ENCODE measurements around the gene SLC39A11. TPM values are rescaled to one million over a fixed set of nuclear protein-coding genes. Genes with fewer than 3 reads are reported as not detected.
"Not testable (repeated sequence)": the region's sequence is repeated elsewhere in the genome, so short reads cannot be mapped to it uniquely, and the experiment has no call there.

The SLC39A11 gene
- total RNA-seq, 2 donors from 2014 or later = 23.3 to 32.5 TPM

DNA sequence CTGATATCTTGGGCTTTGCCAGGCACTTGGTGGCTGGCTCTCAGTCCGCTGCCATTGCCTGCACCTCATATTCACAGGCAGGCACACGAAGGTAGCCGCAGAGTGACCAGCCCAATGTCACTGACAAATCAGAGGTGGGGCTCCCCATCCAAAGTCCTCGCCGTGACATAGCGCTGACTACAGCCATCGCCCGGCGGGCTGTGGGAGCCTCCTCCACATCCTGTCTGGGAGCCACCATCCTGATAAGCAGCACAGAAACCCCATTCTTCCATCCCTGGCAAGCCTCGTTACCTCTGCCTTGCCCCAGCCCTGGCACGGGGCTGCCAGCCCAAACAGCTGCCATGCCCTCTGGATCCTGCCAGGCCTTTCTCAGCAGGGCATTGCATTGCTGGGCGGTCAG lies 437.8 kb downstream of the SLC39A11 start:
- Mint-ChIP-seq H3K36me3 (ENCODE audit: low read depth) (no peaks in the 10 kb centered on the region), H3K27me3 (no peaks in the 10 kb centered on the region), H3K4me3 (no peak overlapping the region), H3K27ac (no peak overlapping the region), H3K4me1 (peaks cover 8% of the 10 kb centered on the region)
- DNase-seq (no peak), ATAC-seq (no peak)
- no peaks in the 10 kb centered on the region for H3K9me3 ChIP-seq (ENCODE audit: control insufficient read depth, low read length, poor library complexity, severe bottlenecking)

- H3K9me3 ChIP-seq (ENCODE audit: control insufficient read depth, low read length, poor library complexity, severe bottlenecking) = no peaks in the 10 kb centered on the region
- ATAC-seq (no peak), DNase-seq (no peak)
- H3K27me3 Mint-ChIP-seq = no peaks in the 10 kb centered on the region
- no peak overlapping the region for H3K4me3 Mint-ChIP-seq
- H3K27ac Mint-ChIP-seq = no peak overlapping the region
- peaks cover 3% of the 10 kb centered on the region for H3K4me1 Mint-ChIP-seq
- no peaks in the 10 kb centered on the region for H3K36me3 Mint-ChIP-seq (ENCODE audit: low read depth)
Observed at GRCh38 chr17:72651988-72652387, 440.5 kb downstream of the SLC39A11 start.

GRCh38 chr17:72648702-72649101 lies 443.8 kb downstream of the SLC39A11 start:
- H3K27me3 Mint-ChIP-seq = no peaks in the 10 kb centered on the region
- H3K27ac Mint-ChIP-seq = no peak overlapping the region
- no peak for ATAC-seq
- H3K9me3 ChIP-seq (ENCODE audit: control insufficient read depth, low read length, poor library complexity, severe bottlenecking) = no peaks in the 10 kb centered on the region
- H3K4me1 Mint-ChIP-seq = peaks cover 2% of the 10 kb centered on the region
- DNase-seq = no peak
- H3K36me3 Mint-ChIP-seq (ENCODE audit: low read depth) = no peaks in the 10 kb centered on the region
- no peak overlapping the region for H3K4me3 Mint-ChIP-seq

- ATAC-seq (no peak), DNase-seq (no peak)
- H3K27me3 Mint-ChIP-seq = no peaks in the 10 kb centered on the region
- no peak overlapping the region for H3K27ac Mint-ChIP-seq
- no peaks in the 10 kb centered on the region for H3K9me3 ChIP-seq (ENCODE audit: control insufficient read depth, low read length, poor library complexity, severe bottlenecking)
- no peaks in the 10 kb centered on the region for H3K36me3 Mint-ChIP-seq (ENCODE audit: low read depth)
- no peak overlapping the region for H3K4me3 Mint-ChIP-seq
- H3K4me1 Mint-ChIP-seq = peaks cover 2% of the 10 kb centered on the region
Observed at GRCh38 chr17:72646176-72646575, 446.3 kb downstream of the SLC39A11 start.

- H3K36me3 Mint-ChIP-seq (ENCODE audit: low read depth) = no peaks in the 10 kb centered on the region
- no peak overlapping the region for H3K27ac Mint-ChIP-seq
- DNase-seq (no peak), ATAC-seq (no peak)
- H3K4me1 Mint-ChIP-seq = peaks cover 2% of the 10 kb centered on the region
- no peaks in the 10 kb centered on the region for H3K9me3 ChIP-seq (ENCODE audit: control insufficient read depth, low read length, poor library complexity, severe bottlenecking)
- no peaks in the 10 kb centered on the region for H3K27me3 Mint-ChIP-seq
- no peak overlapping the region for H3K4me3 Mint-ChIP-seq
Observed at GRCh38 chr17:72644492-72644891, 448.0 kb downstream of the SLC39A11 start.

GRCh38 chr17:72643575-72644216 lies 448.8 kb downstream of the SLC39A11 start:
- Mint-ChIP-seq H3K27ac (no peak overlapping the region), H3K27me3 (no peaks in the 10 kb centered on the region), H3K36me3 (ENCODE audit: low read depth) (no peaks in the 10 kb centered on the region), H3K4me1 (peaks cover 2% of the 10 kb centered on the region), H3K4me3 (no peak overlapping the region)
- no peaks in the 10 kb centered on the region for H3K9me3 ChIP-seq (ENCODE audit: control insufficient read depth, low read length, poor library complexity, severe bottlenecking)
- no peak for ATAC-seq
- DNase-seq = no peak

DNA sequence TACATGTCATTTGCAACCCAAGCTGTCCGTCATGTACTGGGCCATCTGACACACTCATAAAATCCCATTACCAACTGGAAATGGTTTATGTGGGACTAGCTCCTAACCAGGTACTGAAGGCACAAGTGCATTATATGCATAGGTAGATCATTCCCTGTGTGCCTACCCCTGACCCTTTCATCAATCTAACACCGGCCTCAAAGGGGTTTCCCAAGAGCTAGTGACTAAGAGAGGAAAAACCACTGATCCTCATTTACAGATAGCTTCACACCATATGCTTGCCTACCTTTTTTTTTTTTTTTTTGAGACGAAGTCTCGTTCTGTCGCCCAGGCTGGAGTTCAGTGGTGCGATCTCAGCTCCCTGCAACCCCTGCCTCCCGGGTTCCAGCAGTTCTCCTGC lies 449.8 kb downstream of the SLC39A11 start:
- DNase-seq (no peak), ATAC-seq (no peak)
- Mint-ChIP-seq H3K27ac (no peak overlapping the region), H3K27me3 (no peaks in the 10 kb centered on the region), H3K36me3 (ENCODE audit: low read depth) (no peaks in the 10 kb centered on the region), H3K4me3 (no peak overlapping the region), H3K4me1 (peaks cover 2% of the 10 kb centered on the region)
- H3K9me3 ChIP-seq (ENCODE audit: control insufficient read depth, low read length, poor library complexity, severe bottlenecking) = no peaks in the 10 kb centered on the region

- no peaks in the 10 kb centered on the region for H3K27me3 Mint-ChIP-seq
- H3K4me3 Mint-ChIP-seq = peak overlapping the region; percentile 25
- DNase-seq = no peak
- peaks cover 2% of the 10 kb centered on the region for H3K4me1 Mint-ChIP-seq
- no peak for ATAC-seq
- no peaks in the 10 kb centered on the region for H3K36me3 Mint-ChIP-seq (ENCODE audit: low read depth)
- no peaks in the 10 kb centered on the region for H3K9me3 ChIP-seq (ENCODE audit: control insufficient read depth, low read length, poor library complexity, severe bottlenecking)
- no peak overlapping the region for H3K27ac Mint-ChIP-seq
Observed at GRCh38 chr17:72640415-72641165, 451.9 kb downstream of the SLC39A11 start.

DNA sequence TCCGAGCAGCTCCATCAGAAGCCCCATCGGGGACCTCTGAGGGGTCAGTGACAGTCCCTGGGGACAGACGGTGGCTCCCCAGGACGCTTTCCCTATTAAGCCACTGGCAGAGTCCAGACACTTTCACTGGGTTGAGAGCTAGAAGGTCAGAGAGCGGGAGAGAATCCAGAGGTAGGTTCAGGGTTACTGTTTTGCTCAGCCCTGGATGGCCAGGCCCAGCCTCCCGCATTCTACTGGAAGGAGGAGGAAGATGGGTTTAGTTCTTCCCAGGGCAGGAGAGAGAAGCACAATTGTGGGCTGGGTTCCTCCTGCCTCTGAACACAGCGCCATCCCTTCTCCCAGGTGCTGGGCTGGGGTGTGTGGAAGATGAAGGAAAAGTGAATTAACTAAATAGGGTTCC lies 452.8 kb downstream of the SLC39A11 start:
- H3K4me1 Mint-ChIP-seq = peaks cover 8% of the 10 kb centered on the region
- no peaks in the 10 kb centered on the region for H3K9me3 ChIP-seq (ENCODE audit: control insufficient read depth, low read length, poor library complexity, severe bottlenecking)
- H3K27me3 Mint-ChIP-seq = no peaks in the 10 kb centered on the region
- no peak for DNase-seq
- H3K4me3 Mint-ChIP-seq = no peak overlapping the region
- no peak overlapping the region for H3K27ac Mint-ChIP-seq
- H3K36me3 Mint-ChIP-seq (ENCODE audit: low read depth) = no peaks in the 10 kb centered on the region
- ATAC-seq = no peak

DNA sequence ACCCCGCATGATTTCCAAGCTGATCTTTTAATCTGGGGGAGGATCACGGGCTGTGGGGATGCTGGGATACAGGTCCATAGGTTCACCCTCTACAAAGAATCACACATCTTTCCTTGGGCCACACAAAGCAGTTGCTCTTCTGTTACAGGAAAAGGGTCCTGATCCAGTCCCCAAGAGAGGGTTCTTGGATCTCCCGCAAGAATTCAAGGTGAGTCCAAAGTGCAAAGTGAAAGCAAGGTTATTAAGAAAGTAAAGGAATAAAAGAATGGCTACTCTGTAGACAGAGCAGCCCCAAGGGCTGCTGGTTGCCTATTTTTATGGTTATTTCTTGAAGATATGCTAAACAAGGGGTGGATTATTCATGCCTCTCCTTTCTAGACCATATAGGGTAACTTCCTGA lies 453.6 kb downstream of the SLC39A11 start:
- not testable (repeated sequence) for ATAC-seq; H3K4me3 Mint-ChIP-seq; H3K9me3 ChIP-seq (ENCODE audit: control insufficient read depth, low read length, poor library complexity, severe bottlenecking); H3K36me3 Mint-ChIP-seq (ENCODE audit: low read depth); DNase-seq; H3K27me3 Mint-ChIP-seq; H3K27ac Mint-ChIP-seq
- H3K4me1 Mint-ChIP-seq = peaks cover 12% of the 10 kb centered on the region

DNA sequence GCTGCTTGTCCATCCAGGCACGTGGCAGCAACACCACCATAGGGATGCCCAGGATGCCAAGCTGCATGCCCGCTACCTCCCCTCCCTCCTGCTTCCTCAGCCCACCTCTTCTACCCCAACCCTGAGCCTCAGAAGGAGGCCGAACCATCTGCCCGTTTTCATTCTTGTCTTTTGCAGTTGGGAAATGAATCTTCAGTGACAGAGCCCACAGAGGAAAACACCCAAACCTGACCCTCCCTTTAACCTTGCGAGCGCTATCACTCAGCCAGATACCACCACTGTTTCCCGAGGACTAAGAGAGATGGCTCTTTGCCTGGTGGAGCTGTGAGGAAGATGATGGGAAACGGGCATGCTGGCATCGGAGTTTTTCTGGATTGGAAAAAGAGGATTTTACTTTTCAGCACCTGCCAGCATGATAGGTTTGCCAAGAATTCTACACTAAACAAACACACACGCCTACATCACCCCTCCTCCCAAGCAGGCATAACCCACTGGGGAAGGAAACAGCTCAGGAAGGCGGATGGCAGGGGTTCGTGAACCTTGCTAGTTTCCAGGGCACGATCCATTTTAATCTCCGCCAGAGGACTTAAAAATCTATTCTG lies 457.4 kb downstream of the SLC39A11 start:
- no peak for DNase-seq
- ATAC-seq = peak; percentile 48
- peaks cover 16% of the 10 kb centered on the region for H3K4me1 Mint-ChIP-seq
- no peaks in the 10 kb centered on the region for H3K36me3 Mint-ChIP-seq (ENCODE audit: low read depth)
- H3K27me3 Mint-ChIP-seq = no peaks in the 10 kb centered on the region
- no peaks in the 10 kb centered on the region for H3K9me3 ChIP-seq (ENCODE audit: control insufficient read depth, low read length, poor library complexity, severe bottlenecking)
- H3K27ac Mint-ChIP-seq = peak overlapping the region; percentile 90
- peak overlapping the region; percentile 83 for H3K4me3 Mint-ChIP-seq

DNA sequence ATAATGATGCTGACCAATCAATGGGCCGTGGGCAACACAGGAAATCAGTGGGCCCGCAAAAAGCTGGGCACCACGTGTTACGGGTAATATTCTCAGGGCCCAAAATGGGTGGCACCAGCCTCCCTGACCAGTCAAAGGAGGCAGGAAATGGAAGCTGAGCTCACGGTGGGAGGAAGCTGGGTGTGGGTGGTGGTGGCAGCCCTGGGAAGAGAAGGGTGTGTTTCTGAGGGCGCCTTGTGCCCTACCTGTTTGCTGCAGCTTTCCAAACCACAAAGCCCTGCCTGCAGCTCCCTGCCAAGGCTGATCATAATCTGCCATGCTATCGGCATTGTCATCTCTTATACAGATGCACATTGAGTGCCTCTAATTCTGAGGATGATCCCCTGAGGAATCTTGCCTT lies 457.9 kb downstream of the SLC39A11 start:
- Mint-ChIP-seq H3K36me3 (ENCODE audit: low read depth) (no peaks in the 10 kb centered on the region), H3K4me1 (peaks cover 16% of the 10 kb centered on the region), H3K4me3 (peak overlapping the region; percentile 83), H3K27ac (peak overlapping the region; percentile 90), H3K27me3 (no peaks in the 10 kb centered on the region)
- DNase-seq = no peak
- ATAC-seq = peak; percentile 76
- no peaks in the 10 kb centered on the region for H3K9me3 ChIP-seq (ENCODE audit: control insufficient read depth, low read length, poor library complexity, severe bottlenecking)

DNA sequence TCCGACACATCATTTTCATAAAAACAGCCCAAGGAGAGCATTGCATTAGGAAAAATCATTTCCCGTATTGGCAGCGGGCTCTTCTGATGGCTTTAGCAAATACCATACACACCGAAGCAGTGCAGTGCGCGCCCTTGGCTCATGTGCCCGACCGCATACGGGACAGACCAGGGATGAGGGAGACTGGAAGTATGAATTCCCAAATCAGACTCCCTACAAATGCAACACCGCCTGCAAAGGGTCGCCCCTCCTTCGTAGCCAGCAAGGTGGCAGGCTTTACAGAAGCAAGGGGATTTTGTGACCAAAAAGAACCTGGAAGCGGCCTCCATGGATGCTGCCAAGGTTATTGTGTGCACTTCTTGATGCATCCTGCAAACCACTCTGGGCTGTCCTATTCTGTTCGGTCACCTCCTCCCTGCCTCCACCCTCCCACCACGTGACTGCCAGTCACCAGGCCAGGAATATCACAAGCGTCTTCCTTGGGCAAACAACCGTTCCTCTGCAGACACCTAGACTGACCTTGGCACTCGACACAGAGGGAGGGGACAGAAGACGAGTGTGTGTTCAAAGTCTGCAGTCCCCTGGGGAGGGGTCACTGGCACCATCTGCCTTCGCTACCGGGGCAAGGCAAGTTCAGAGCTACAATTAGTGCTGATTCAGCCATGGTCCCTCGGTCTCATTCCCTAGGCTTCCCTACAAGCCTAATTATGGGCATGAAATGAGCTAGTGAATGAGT lies 460.4 kb downstream of the SLC39A11 start:
- Mint-ChIP-seq H3K4me3 (no peak overlapping the region), H3K27ac (no peak overlapping the region), H3K4me1 (peaks cover 16% of the 10 kb centered on the region), H3K36me3 (ENCODE audit: low read depth) (no peaks in the 10 kb centered on the region), H3K27me3 (peaks cover 4% of the 10 kb centered on the region)
- no peaks in the 10 kb centered on the region for H3K9me3 ChIP-seq (ENCODE audit: control insufficient read depth, low read length, poor library complexity, severe bottlenecking)
- DNase-seq = no peak
- ATAC-seq = no peak
